SU-DHL-6 (cell line): ENCODE data around the gene CFAP410.

ENCODE experiments used
- H2AFZ ChIP-seq: fragments of 200-600 bp; sonication (generic); 2 replicates; pipeline ENCODE4 v1.6.1; 2014; ENCODE audit warnings: low read depth, mild to moderate bottlenecking, moderate library complexity, mixed read lengths, antibody characterized with exemption, low read length; ENCODE audit not compliant: severe bottlenecking
- H3F3A ChIP-seq: fragments of 200-600 bp; shearing (Covaris generic); 2 replicates; pipeline ENCODE4 v1.6.0; 2016; ENCODE audit warnings: antibody characterized with exemption, mild to moderate bottlenecking; ENCODE audit not compliant: insufficient read depth
- H3K27ac ChIP-seq: fragments of 200-600 bp; sonication (generic); 2 replicates; pipeline ENCODE4 v1.5.1; 2016; ENCODE audit warnings: low read depth, mild to moderate bottlenecking, low read length, moderate library complexity, mixed read lengths
- H3K27me3 ChIP-seq: fragments of 200-600 bp; sonication (generic), shearing (Covaris generic); 2 replicates; pipeline ENCODE4 v1.6.0; 2014; ENCODE audit warnings: mild to moderate bottlenecking, low read length
- H3K36me3 ChIP-seq: fragments of 200-600 bp; sonication (generic); 2 replicates; pipeline ENCODE4 v1.6.1; 2014; ENCODE audit warnings: mild to moderate bottlenecking, low read length, mixed read lengths
- H3K4me2 ChIP-seq: fragments of 300-600, 200-600 bp; shearing (Covaris generic), sonication (generic); 2 replicates; pipeline ENCODE4 v1.6.0; 2014; ENCODE audit warnings: low read length, low read depth, mild to moderate bottlenecking; ENCODE audit not compliant: poor library complexity, severe bottlenecking
- H3K4me3 ChIP-seq: fragments of 200-600 bp; sonication (generic); 2 replicates; pipeline ENCODE4 v1.5.1; 2014; ENCODE audit warnings: antibody characterized with exemption, low read length, mild to moderate bottlenecking, mixed read lengths; ENCODE audit not compliant: insufficient read depth, poor library complexity, severe bottlenecking
- H3K79me2 ChIP-seq: fragments of 200-600 bp; sonication (generic); 2 replicates; pipeline ENCODE4 v1.6.1; 2014; ENCODE audit warnings: mild to moderate bottlenecking, low read length, moderate library complexity; ENCODE audit not compliant: insufficient read depth
- H3K9ac ChIP-seq: fragments of 200-600 bp; sonication (generic); 2 replicates; pipeline ENCODE4 v1.7.0; 2014; ENCODE audit warnings: mild to moderate bottlenecking, low read length
- H3K9me2 ChIP-seq: fragments of 200-600 bp; sonication (generic); replicated peaks from 2 replicates; pipeline ENCODE4 v1.6.1; 2014; ENCODE audit warnings: low read length; ENCODE audit not compliant: insufficient read depth
- H3K9me3 ChIP-seq: fragments of 200-600 bp; sonication (generic); 2 replicates; pipeline ENCODE4 v1.6.1; 2014; ENCODE audit warnings: low read length, mixed read lengths; ENCODE audit not compliant: insufficient read depth
- H4K20me1 ChIP-seq: fragments of 200-600 bp; sonication (generic); 2 replicates; pipeline ENCODE4 v1.6.1; 2014; ENCODE audit warnings: low read depth, mild to moderate bottlenecking, antibody characterized with exemption, low read length, moderate library complexity, mixed read lengths
- EZH2phosphoT487 ChIP-seq: fragments of 200-600 bp; sonication (generic), shearing (Covaris generic); conservative IDR thresholded peaks from 2 replicates; pipeline ENCODE4 v1.6.1; 2018; ENCODE audit warnings: mild to moderate bottlenecking, antibody characterized with exemption, low read length, moderate library complexity, mixed read lengths
- TF ChIP-seq, protein P1 (sequence below): fragments of 200-600 bp; sonication (generic); IDR thresholded peaks from one replicate; pipeline ENCODE4 v1.5.1; 2017; ENCODE audit warnings: antibody characterized with exemption, mild to moderate bottlenecking, low read length, moderate library complexity; ENCODE audit not compliant: insufficient read depth, poor library complexity, severe bottlenecking

The CFAP410 gene

DNA sequence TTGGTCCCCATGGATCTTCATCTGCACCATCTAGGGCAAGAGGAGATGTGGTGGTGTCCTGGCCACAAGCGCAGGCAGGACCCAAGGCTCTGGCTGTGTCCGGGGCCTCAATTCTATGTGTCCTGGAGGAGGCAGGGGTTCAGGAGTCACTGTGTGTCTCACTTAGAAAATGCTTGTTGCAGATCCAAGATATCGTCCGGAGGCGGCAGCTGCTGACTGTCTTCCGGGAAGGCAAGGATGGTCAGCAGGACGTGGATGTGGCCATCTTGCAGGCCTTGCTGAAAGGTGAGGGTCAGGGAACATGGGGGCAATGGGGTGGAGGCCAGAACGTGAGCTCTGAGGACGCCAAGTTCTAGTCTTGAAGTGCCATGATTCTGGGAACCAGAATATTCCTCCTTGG lies 43.3 kb upstream of the CFAP410 start:
- no peaks in the 10 kb centered on the region for H3K27me3 ChIP-seq
- H3K79me2 ChIP-seq: no peaks in the 10 kb centered on the region
- H2AFZ ChIP-seq: no peak overlapping the region
- no peak overlapping the region for H3K9ac ChIP-seq
- TF ChIP-seq, protein P1, sequence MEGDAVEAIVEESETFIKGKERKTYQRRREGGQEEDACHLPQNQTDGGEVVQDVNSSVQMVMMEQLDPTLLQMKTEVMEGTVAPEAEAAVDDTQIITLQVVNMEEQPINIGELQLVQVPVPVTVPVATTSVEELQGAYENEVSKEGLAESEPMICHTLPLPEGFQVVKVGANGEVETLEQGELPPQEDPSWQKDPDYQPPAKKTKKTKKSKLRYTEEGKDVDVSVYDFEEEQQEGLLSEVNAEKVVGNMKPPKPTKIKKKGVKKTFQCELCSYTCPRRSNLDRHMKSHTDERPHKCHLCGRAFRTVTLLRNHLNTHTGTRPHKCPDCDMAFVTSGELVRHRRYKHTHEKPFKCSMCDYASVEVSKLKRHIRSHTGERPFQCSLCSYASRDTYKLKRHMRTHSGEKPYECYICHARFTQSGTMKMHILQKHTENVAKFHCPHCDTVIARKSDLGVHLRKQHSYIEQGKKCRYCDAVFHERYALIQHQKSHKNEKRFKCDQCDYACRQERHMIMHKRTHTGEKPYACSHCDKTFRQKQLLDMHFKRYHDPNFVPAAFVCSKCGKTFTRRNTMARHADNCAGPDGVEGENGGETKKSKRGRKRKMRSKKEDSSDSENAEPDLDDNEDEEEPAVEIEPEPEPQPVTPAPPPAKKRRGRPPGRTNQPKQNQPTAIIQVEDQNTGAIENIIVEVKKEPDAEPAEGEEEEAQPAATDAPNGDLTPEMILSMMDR: no peak
- TF ChIP-seq EZH2phosphoT487: no peak
- H3K9me2 ChIP-seq: no peaks in the 10 kb centered on the region
- no peak overlapping the region for H3K4me3 ChIP-seq
- no peaks in the 10 kb centered on the region for H3F3A ChIP-seq
- no peaks in the 10 kb centered on the region for H3K36me3 ChIP-seq
- peaks cover 11% of the 10 kb centered on the region; the same call in 1 of the 2 replicates for H3K9me3 ChIP-seq
- no peak overlapping the region for H3K4me2 ChIP-seq
- no peak overlapping the region for H3K27ac ChIP-seq
- H4K20me1 ChIP-seq: no peaks in the 10 kb centered on the region

DNA sequence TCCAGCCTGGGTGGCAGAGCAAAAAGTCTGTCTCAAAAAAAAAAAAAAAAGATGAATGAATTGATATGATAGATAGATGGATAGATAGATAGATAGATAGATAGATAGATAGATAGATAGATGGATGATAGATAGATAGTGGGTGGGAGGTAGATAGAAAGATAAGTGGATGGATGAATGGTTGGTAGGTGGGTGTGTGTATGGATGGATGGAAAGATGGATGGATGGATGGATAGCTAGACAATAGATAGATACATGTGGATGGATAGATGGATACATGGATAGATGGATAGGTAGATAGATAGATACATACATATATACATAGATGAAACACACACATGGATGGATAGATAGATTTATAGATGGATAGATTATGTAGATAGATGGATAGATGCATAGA lies 42.7 kb upstream of the CFAP410 start:
- H3K36me3 ChIP-seq: no peaks in the 10 kb centered on the region
- no peak overlapping the region for H3K27ac ChIP-seq
- no peak overlapping the region for H3K9ac ChIP-seq
- H3K4me3 ChIP-seq: no peak overlapping the region
- no peaks in the 10 kb centered on the region for H3K79me2 ChIP-seq
- H3K9me3 ChIP-seq: peaks cover 11% of the 10 kb centered on the region; the same call in 1 of the 2 replicates
- TF ChIP-seq, protein P1: no peak
- no peak for TF ChIP-seq EZH2phosphoT487
- H3K27me3 ChIP-seq: no peaks in the 10 kb centered on the region
- no peak overlapping the region for H2AFZ ChIP-seq
- no peak overlapping the region for H3K4me2 ChIP-seq
- H3F3A ChIP-seq: no peaks in the 10 kb centered on the region
- H3K9me2 ChIP-seq: no peaks in the 10 kb centered on the region
- no peaks in the 10 kb centered on the region for H4K20me1 ChIP-seq

DNA sequence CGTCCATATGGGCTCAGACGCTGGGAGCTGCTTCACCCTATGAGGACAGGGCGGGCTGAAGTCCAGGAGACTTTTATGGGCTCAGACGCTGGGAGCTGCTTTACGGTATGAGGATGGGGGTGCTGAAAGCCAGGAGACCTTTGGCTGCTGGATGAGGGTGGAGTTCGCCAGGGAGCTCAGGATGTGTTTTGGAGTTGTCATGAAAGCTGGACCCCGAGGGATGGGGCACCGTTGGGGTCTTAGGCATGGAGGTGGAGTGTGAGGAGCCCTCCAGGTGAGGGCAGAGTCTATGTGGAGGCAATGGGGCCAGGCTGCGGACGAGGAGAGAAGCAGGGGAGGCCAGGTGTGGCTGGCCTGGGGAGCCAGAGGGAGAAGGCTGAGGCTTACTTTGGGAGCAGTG lies 41.7 kb upstream of the CFAP410 start:
- TF ChIP-seq, protein P1: no peak
- no peak for TF ChIP-seq EZH2phosphoT487
- no peaks in the 10 kb centered on the region for H3F3A ChIP-seq
- H3K27ac ChIP-seq: no peak overlapping the region
- H3K27me3 ChIP-seq: no peaks in the 10 kb centered on the region
- peaks cover 11% of the 10 kb centered on the region; the same call in 1 of the 2 replicates for H3K9me3 ChIP-seq
- no peak overlapping the region for H3K4me3 ChIP-seq
- H2AFZ ChIP-seq: no peak overlapping the region
- no peaks in the 10 kb centered on the region for H4K20me1 ChIP-seq
- no peaks in the 10 kb centered on the region for H3K36me3 ChIP-seq
- H3K9ac ChIP-seq: no peak overlapping the region
- no peaks in the 10 kb centered on the region for H3K79me2 ChIP-seq
- no peak overlapping the region for H3K4me2 ChIP-seq
- H3K9me2 ChIP-seq: no peaks in the 10 kb centered on the region
